Kidney epithelial cell (primary cell): Measurements from ENCODE around the gene GATA5. TPM values are rescaled to one million over a fixed set of nuclear protein-coding genes. Genes with fewer than 3 reads are reported as not detected.
"Not testable (repeated sequence)": the region's sequence is repeated elsewhere in the genome, so short reads cannot be mapped to it uniquely, and the experiment has no call there.

Experiments used
- DNase-seq: peaks from one replicate; pipeline ENCODE4 v3.0.0-alpha.2; 2010; ENCODE audit warnings: low read depth
- H3K27me3 ChIP-seq: 2 replicates; pipeline ENCODE4 v1.6.0; 2011; ENCODE audit warnings: low read length; ENCODE audit not compliant: control insufficient read depth, insufficient read depth
- H3K36me3 ChIP-seq: 2 replicates; pipeline ENCODE4 v1.5.1; 2011; ENCODE audit warnings: low read length; ENCODE audit not compliant: control insufficient read depth, insufficient read depth
- H3K4me3 ChIP-seq: 2 replicates; pipeline ENCODE4 v1.5.1; 2011; ENCODE audit warnings: low read depth, mild to moderate bottlenecking, control low read depth, low read length
- CTCF ChIP-seq: IDR thresholded peaks from 2 replicates; pipeline ENCODE4 v1.5.1; 2011; ENCODE audit warnings: mild to moderate bottlenecking, moderate library complexity, low read length, control low read depth, inconsistent platforms; ENCODE audit not compliant: insufficient read depth, poor library complexity, severe bottlenecking
- total RNA-seq: library from RNA; depleted of rRNA; stranded (reverse); fragments of >200 nt; gene quantifications from 2 replicates; pipeline ENCODE4 v1.2.3, GENCODE V29; 2015

The GATA5 gene
- total RNA-seq, 1 donor from 2014 or later, result not detected

DNA sequence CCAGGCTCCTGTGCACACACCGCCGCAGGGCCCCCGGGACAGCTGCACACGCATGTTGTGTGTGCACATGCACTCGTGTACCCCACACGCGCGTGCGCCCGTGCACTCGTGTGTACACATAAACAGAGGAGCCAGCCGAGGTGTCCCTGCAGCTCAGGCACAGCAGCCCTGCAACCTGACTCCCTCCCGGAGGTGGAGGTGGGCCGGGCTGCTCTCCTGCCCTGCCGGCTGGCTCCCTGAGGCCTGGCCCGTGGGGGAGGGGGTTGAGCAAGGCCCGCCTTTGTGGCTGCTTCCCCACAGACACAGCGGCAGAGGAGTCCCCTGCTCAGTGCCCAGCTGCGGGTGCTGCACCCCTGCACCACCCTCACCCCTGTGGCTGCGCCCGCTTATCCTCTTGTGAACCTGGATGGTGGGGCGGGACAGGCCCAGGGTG lies 49.1 kb downstream of the GATA5 start:
- Histone ChIP-seq H3K4me3 (no peak overlapping the region), H3K36me3 (no peaks in the 10 kb centered on the region), H3K27me3 (peaks cover 64% of the 10 kb centered on the region)
- no peak for TF ChIP-seq CTCF
- no peak for DNase-seq

DNA sequence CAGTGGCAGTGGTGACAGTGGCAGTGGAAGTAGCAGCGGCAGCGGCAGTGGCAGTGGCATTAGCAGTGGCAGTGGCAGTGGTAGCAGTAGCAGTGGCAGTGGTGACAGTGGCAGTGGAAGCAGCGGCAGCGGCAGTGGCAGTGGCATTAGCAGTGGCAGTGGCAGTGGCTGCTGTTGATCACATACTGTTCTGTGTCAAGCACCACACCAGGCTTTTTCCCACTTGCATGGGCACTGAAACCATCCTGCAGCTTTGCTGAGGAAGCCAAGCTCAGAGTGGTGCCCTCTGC lies 49.8 kb downstream of the GATA5 start:
- H3K4me3 ChIP-seq, DNase-seq, H3K36me3 ChIP-seq: not testable (repeated sequence)
- peaks cover 64% of the 10 kb centered on the region for H3K27me3 ChIP-seq

GRCh38 chr20:62425281-62426058 lies 50.3 kb downstream of the GATA5 start:
- no peak for TF ChIP-seq CTCF
- Histone ChIP-seq H3K4me3 (no peak overlapping the region), H3K27me3 (peaks cover 64% of the 10 kb centered on the region), H3K36me3 (no peaks in the 10 kb centered on the region)
- no peak for DNase-seq

- no peak for TF ChIP-seq CTCF
- Histone ChIP-seq H3K36me3 (no peaks in the 10 kb centered on the region), H3K27me3 (peaks cover 62% of the 10 kb centered on the region), H3K4me3 (no peak overlapping the region)
- DNase-seq, result no peak
Observed at GRCh38 chr20:62424249-62425107, 51.3 kb downstream of the GATA5 start.

- Histone ChIP-seq H3K27me3 (peaks cover 51% of the 10 kb centered on the region), H3K36me3 (no peaks in the 10 kb centered on the region), H3K4me3 (no peak overlapping the region)
- TF ChIP-seq CTCF, result no peak
- no peak for DNase-seq
Observed at GRCh38 chr20:62423326-62423706, 52.5 kb downstream of the GATA5 start.

DNA sequence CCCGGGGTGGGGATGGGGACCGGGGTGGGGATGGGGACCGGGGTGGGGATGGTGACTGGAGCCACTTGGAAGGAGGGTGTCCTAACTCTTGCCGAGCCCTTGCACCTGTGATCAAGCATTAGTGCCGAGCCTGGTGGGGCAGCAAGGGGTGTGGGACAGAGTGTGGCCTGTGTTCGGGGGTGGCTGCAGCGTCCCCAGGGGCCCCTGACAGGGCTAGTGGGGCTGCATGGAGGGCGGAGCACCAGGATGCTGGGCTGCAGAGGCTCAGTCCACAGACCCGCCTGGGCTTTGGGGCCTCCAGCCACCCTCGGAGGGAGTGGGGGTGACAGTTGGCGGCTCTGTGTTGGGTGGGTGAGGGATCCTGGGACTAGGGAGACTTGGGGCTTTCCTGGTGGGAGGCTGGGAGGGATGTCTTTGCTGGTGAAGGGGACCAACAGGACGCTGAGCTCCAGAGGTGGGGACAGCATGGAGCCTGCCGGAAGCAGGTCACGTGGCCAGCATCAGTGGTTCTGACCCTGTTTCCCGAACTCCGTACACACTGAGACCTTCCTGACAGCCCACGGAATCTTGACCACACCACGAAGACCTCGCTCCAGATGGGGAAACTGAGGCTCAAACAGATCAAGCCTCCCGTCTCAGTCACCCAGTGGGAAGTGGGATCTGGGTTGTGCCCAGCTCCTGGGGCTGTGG lies 53.0 kb downstream of the GATA5 start:
- no peak for DNase-seq

More for the DNA sequence above, 53.0 kb downstream of the GATA5 start:
- H3K36me3 ChIP-seq, result no peaks in the 10 kb centered on the region
- no peak overlapping the region for H3K4me3 ChIP-seq
- H3K27me3 ChIP-seq, result peaks cover 47% of the 10 kb centered on the region
- TF ChIP-seq CTCF, result no peak
